ENCODE measurements around the gene LST1.
A peak's percentile ranks its signal among the peaks of the same experiment; 100 is the strongest.

Gene LST1

GRCh38 chr6:31619805-31620585 lies 33.9 kb downstream of the LST1 start:
- Histone ChIP-seq H3K9ac (ENCODE audit: low read depth, low read length, poor library complexity, severe bottlenecking) (peak overlapping the region; percentile 77), H3K4me1 (ENCODE audit: insufficient read depth, low read length, poor library complexity, severe bottlenecking) (peaks cover 56% of the 10 kb centered on the region), H3K36me3 (ENCODE audit: insufficient read depth, low read length) (peaks cover 23% of the 10 kb centered on the region; the same call in 1 of the 2 replicates), H3F3A (ENCODE audit: low read depth) (peaks cover 12% of the 10 kb centered on the region; the same call in 1 of the 2 replicates), H2AFZ (ENCODE audit: low read length) (peak overlapping the region; percentile 68; the same call in 1 of the 2 replicates), H3K4me2 (ENCODE audit: low read depth, low read length, poor library complexity, severe bottlenecking) (peak overlapping the region; percentile 97), H4K20me1 (ENCODE audit: insufficient read depth, low read length, poor library complexity, severe bottlenecking) (peaks cover 42% of the 10 kb centered on the region), H3K9me2 (replicated peaks; ENCODE audit: low read depth, low read length) (no peaks in the 10 kb centered on the region), H3K9me3 (ENCODE audit: insufficient read depth, low read depth, low read length) (no peaks in the 10 kb centered on the region), H3K27me3 (ENCODE audit: insufficient read depth, low read length, poor library complexity, severe bottlenecking) (peaks cover 10% of the 10 kb centered on the region), H3K79me2 (ENCODE audit: insufficient read depth, low read length) (peaks cover 85% of the 10 kb centered on the region), H3K4me3 (ENCODE audit: low read length, poor library complexity, severe bottlenecking) (peak overlapping the region; percentile 94)
- TF ChIP-seq, protein P1, sequence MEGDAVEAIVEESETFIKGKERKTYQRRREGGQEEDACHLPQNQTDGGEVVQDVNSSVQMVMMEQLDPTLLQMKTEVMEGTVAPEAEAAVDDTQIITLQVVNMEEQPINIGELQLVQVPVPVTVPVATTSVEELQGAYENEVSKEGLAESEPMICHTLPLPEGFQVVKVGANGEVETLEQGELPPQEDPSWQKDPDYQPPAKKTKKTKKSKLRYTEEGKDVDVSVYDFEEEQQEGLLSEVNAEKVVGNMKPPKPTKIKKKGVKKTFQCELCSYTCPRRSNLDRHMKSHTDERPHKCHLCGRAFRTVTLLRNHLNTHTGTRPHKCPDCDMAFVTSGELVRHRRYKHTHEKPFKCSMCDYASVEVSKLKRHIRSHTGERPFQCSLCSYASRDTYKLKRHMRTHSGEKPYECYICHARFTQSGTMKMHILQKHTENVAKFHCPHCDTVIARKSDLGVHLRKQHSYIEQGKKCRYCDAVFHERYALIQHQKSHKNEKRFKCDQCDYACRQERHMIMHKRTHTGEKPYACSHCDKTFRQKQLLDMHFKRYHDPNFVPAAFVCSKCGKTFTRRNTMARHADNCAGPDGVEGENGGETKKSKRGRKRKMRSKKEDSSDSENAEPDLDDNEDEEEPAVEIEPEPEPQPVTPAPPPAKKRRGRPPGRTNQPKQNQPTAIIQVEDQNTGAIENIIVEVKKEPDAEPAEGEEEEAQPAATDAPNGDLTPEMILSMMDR (conservative IDR thresholded peaks at IDR 0.05; ENCODE audit: low read length) = no peak
- TF ChIP-seq EZH2phosphoT487 (IDR thresholded peaks at IDR 0.05; ENCODE audit: borderline replicate concordance) = no peak

- H4K20me1 ChIP-seq (ENCODE audit: insufficient read depth, low read length, poor library complexity, severe bottlenecking) = peaks cover 49% of the 10 kb centered on the region
- H3K36me3 ChIP-seq (ENCODE audit: insufficient read depth, low read length) = peaks cover 30% of the 10 kb centered on the region
- TF ChIP-seq EZH2phosphoT487 (IDR thresholded peaks at IDR 0.05; ENCODE audit: borderline replicate concordance) = no peak
- TF ChIP-seq, protein P1 (conservative IDR thresholded peaks at IDR 0.05; ENCODE audit: low read length) = no peak
- H3K9me3 ChIP-seq (ENCODE audit: insufficient read depth, low read depth, low read length) = no peaks in the 10 kb centered on the region
- H3K4me2 ChIP-seq (ENCODE audit: low read depth, low read length, poor library complexity, severe bottlenecking) = peak within 1 kb of the TSS; percentile 99
- no peaks in the 10 kb centered on the region for H3K9me2 ChIP-seq (replicated peaks; ENCODE audit: low read depth, low read length)
- peak within 1 kb of the TSS; percentile 94 for H3K4me3 ChIP-seq (ENCODE audit: low read length, poor library complexity, severe bottlenecking)
- peaks cover 8% of the 10 kb centered on the region; the same call in 1 of the 2 replicates for H3F3A ChIP-seq (ENCODE audit: low read depth)
- H3K79me2 ChIP-seq (ENCODE audit: insufficient read depth, low read length) = peaks cover 87% of the 10 kb centered on the region
- peak within 1 kb of the TSS; percentile 68; the same call in 1 of the 2 replicates for H2AFZ ChIP-seq (ENCODE audit: low read length)
- H3K4me1 ChIP-seq (ENCODE audit: insufficient read depth, low read length, poor library complexity, severe bottlenecking) = peaks cover 51% of the 10 kb centered on the region
- H3K27me3 ChIP-seq (ENCODE audit: insufficient read depth, low read length, poor library complexity, severe bottlenecking) = peaks cover 10% of the 10 kb centered on the region
- H3K9ac ChIP-seq (ENCODE audit: low read depth, low read length, poor library complexity, severe bottlenecking) = peak within 1 kb of the TSS; percentile 99
These were observed 34.7 kb downstream of the LST1 start, which contains the start of gene PRRC2A for GRCh38 chr6:31620586-31621319. TSS of gene PRRC2A (plus strand) at chr6:31620715. CDS start at chr6:31622790, 2,075 bp downstream.

DNA sequence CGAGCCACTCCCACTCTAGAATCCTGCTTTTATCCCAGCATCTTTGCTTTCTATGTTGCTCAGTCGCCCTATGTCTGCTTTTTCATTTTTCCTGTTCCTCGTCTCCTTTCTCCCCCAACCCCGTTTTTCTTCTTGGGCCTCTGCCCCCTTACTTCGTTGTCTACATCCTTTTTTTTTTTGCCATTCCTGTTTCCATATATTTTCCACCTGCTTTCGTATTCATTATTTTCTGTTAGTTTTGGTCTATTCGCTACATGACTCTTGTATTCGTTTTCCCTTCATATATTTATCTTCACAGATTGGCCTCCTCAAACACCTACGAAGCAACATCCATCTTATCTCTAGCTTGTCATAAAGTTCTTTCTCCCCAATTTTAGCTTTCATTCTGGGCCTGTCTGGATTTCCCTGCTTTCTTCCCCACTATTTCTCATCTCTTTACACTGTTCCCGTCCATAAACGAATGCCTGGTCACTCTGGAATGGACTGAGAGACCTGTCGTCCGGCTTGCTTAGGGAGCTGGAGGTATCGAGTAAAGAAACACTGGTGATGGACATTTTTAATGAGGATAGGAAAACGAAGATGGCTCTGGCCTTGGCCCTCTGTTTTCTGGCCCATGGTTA lies 35.4 kb downstream of the LST1 start:
- Histone ChIP-seq H3K9me2 (replicated peaks; ENCODE audit: low read depth, low read length) (no peaks in the 10 kb centered on the region), H3K79me2 (ENCODE audit: insufficient read depth, low read length) (peaks cover 87% of the 10 kb centered on the region), H4K20me1 (ENCODE audit: insufficient read depth, low read length, poor library complexity, severe bottlenecking) (peaks cover 56% of the 10 kb centered on the region), H3K27me3 (ENCODE audit: insufficient read depth, low read length, poor library complexity, severe bottlenecking) (peaks cover 10% of the 10 kb centered on the region), H2AFZ (ENCODE audit: low read length) (no peak overlapping the region), H3K4me2 (ENCODE audit: low read depth, low read length, poor library complexity, severe bottlenecking) (peak overlapping the region; percentile 99), H3K4me1 (ENCODE audit: insufficient read depth, low read length, poor library complexity, severe bottlenecking) (peaks cover 49% of the 10 kb centered on the region), H3K9ac (ENCODE audit: low read depth, low read length, poor library complexity, severe bottlenecking) (peak overlapping the region; percentile 99), H3F3A (ENCODE audit: low read depth) (peaks cover 8% of the 10 kb centered on the region; the same call in 1 of the 2 replicates), H3K4me3 (ENCODE audit: low read length, poor library complexity, severe bottlenecking) (peak overlapping the region; percentile 94), H3K9me3 (ENCODE audit: insufficient read depth, low read depth, low read length) (no peaks in the 10 kb centered on the region), H3K36me3 (ENCODE audit: insufficient read depth, low read length) (peaks cover 37% of the 10 kb centered on the region)
- TF ChIP-seq EZH2phosphoT487 (IDR thresholded peaks at IDR 0.05; ENCODE audit: borderline replicate concordance) = no peak
- TF ChIP-seq, protein P1 (conservative IDR thresholded peaks at IDR 0.05; ENCODE audit: low read length) = no peak

Measured in Loucy (cell line).